22Rv1 (cell line): ENCODE results near the gene CTNND2.

ENCODE experiments used
- CTCF ChIP-seq: fragments of 450-650 bp; IDR thresholded peaks from 2 replicates; pipeline ENCODE4 v1.5.1; 2017; ENCODE audit warnings: mild to moderate bottlenecking
- ZFX ChIP-seq: fragments of 450-650 bp; IDR thresholded peaks from 2 replicates; pipeline ENCODE4 v1.6.1; 2017; ENCODE audit warnings: antibody characterized with exemption, borderline replicate concordance

DNA sequence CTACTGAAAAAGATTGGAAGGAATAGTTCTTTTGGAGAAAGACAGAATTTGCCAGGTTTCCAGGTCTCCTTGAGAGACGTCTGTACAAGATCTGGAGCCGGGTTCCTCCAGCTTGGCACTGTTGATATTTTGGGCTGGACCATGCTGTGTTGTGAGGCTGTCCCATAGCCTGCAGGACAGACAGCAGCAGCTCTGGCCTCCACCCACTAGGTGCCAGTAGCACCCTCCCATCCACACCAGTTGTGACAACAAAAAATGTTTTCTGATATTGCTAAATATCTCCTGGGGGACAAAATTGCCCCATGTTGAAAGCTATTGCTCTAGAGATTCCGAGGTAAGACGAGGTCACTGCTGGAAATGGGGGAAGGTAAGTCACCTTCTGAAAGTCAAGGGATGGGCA, 855.5 kb downstream of the CTNND2 start:
- peak; percentile 40 for TF ChIP-seq CTCF
- no peak for TF ChIP-seq ZFX
